Central memory CD8-positive, alpha-beta T cell (primary cell): ENCODE measurements around the gene ITGB5.

Experiments
- ATAC-seq: fragments of 150-1000 bp; cut with Tn5 transposase; replicated peaks from 2 replicates; pipeline ENCODE4 v1.10.0; 2022; ENCODE audit warnings: mild to moderate bottlenecking, moderate FRiP score, moderate number of reproducible peaks; ENCODE audit not compliant: poor library complexity, severe bottlenecking; ENCODE audit errors: extremely low read depth
- DNase-seq, 2 donors: peaks; one replicate each; pipeline ENCODE4 v3.0.0; 2021; ENCODE audit warnings: low spot score in 2 of 2
- H3K27ac Mint-ChIP-seq: one replicate; pipeline ENCODE4 v1.8.0; 2022; ENCODE audit warnings: low read depth, mild to moderate bottlenecking, moderate library complexity, mixed read lengths
- H3K27me3 Mint-ChIP-seq: one replicate; pipeline ENCODE4 v1.8.0; 2022; ENCODE audit warnings: mixed read lengths
- H3K36me3 Mint-ChIP-seq: one replicate; pipeline ENCODE4 v1.8.0; 2022; ENCODE audit warnings: mild to moderate bottlenecking, moderate library complexity, mixed read lengths; ENCODE audit not compliant: insufficient read depth
- H3K4me1 Mint-ChIP-seq: one replicate; pipeline ENCODE4 v1.8.0; 2022; ENCODE audit warnings: mixed read lengths
- H3K4me3 Mint-ChIP-seq: one replicate; pipeline ENCODE4 v1.8.0; 2022; ENCODE audit warnings: mild to moderate bottlenecking, moderate library complexity, mixed read lengths
- H3K9me3 Mint-ChIP-seq: one replicate; pipeline ENCODE4 v1.8.0; 2022; ENCODE audit warnings: mixed read lengths

Gene ITGB5

DNA sequence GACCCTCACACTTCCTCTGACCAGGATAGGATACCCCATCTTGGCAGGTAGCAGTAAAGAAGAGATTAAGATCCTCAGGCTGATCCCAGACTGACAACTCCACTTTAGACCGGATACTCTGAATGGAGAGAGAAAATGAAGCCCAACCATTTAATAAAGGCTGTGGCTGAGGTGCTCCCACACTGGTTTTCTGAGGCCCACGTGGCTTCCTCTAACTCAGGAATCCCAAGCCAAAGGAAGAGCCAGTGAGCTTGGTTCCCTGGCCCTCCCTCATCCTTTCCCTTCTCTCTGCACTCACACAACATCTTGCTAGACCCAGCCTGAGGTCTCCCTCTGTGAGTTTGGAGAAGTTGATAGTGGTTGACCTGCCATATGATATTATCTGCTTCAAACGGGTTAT is 78.1 kb downstream of the ITGB5 start:
- Mint-ChIP-seq H3K9me3 (no peaks in the 10 kb centered on the region), H3K4me1 (no peaks in the 10 kb centered on the region), H3K4me3 (no peak overlapping the region), H3K27ac (no peak overlapping the region), H3K36me3 (no peaks in the 10 kb centered on the region), H3K27me3 (peaks cover 14% of the 10 kb centered on the region)
- no peak for ATAC-seq
- no peak for DNase-seq

DNA sequence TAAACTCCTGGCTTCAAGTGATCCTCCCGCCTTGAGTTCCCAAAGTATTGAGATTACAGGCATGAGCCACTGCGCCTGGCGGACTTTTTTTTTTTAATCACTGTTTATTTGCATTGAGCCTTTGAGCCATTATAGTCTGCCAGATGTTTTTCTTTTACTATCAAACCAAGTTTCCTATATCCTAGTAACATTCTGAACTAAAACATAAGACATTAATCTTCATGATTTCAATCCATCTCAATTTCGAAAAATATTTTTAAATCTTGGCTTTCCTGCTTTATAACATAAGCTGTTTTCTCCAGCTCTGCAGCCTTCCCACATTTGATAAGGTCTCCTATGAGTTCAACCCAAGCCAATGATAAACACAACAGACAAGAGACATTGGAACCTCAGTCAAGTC is 81.5 kb downstream of the ITGB5 start:
- DNase-seq (no peak), ATAC-seq (no peak)
- no peaks in the 10 kb centered on the region for H3K9me3 Mint-ChIP-seq
- H3K4me1 Mint-ChIP-seq, result no peaks in the 10 kb centered on the region
- H3K36me3 Mint-ChIP-seq, result peaks cover 4% of the 10 kb centered on the region
- no peak overlapping the region for H3K27ac Mint-ChIP-seq
- H3K27me3 Mint-ChIP-seq, result peaks cover 26% of the 10 kb centered on the region
- H3K4me3 Mint-ChIP-seq, result no peak overlapping the region

DNA sequence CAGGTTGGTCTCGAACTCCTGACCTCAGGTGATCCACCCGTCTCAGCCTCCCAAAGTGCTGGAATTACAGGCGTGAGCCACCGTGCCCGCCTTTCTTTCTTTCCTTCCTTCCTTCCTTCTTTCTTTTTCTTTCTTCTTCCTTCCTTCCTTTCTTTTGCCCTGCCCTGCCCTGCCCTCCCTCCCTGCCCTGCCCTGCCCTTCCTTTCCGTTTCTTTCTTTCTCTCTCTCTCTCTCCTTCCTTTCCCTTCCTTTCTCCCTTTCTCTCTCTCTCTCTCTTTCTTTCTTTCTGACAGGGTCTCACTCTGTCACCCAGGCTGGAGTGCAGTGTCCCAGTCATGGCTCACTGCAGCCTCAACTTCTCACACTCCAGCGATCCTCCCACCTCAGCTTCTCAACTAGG is 82.3 kb downstream of the ITGB5 start:
- Mint-ChIP-seq H3K9me3 (no peaks in the 10 kb centered on the region), H3K27ac (no peak overlapping the region), H3K27me3 (peaks cover 26% of the 10 kb centered on the region), H3K36me3 (peaks cover 4% of the 10 kb centered on the region), H3K4me3 (no peak overlapping the region), H3K4me1 (no peaks in the 10 kb centered on the region)
- DNase-seq, result no peak
- no peak for ATAC-seq

DNA sequence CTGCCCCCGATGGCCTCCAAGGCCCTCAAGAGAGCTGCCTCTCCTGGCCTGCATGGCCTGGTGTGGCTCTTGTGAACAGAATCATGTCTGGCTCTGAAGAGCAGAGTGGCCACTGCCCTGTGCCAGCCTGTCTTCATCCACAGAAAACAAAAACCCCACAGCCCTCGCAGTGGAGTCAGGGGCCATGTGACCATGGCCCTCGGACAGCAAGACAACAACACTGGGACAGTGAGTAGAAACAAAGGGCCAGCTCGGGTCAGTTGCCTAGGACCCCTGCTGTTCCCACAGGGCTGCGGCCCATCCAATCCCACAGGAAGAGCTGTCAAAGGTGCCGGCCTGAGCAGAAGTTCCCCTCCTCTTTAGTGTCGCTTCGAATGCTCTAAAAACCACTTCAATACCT is 84.5 kb downstream of the ITGB5 start:
- H3K36me3 Mint-ChIP-seq, result peaks cover 5% of the 10 kb centered on the region
- H3K27ac Mint-ChIP-seq, result no peak overlapping the region
- H3K4me1 Mint-ChIP-seq, result no peaks in the 10 kb centered on the region
- no peak for DNase-seq
- no peak overlapping the region for H3K4me3 Mint-ChIP-seq
- no peaks in the 10 kb centered on the region for H3K9me3 Mint-ChIP-seq
- H3K27me3 Mint-ChIP-seq, result peaks cover 26% of the 10 kb centered on the region
- no peak for ATAC-seq

DNA sequence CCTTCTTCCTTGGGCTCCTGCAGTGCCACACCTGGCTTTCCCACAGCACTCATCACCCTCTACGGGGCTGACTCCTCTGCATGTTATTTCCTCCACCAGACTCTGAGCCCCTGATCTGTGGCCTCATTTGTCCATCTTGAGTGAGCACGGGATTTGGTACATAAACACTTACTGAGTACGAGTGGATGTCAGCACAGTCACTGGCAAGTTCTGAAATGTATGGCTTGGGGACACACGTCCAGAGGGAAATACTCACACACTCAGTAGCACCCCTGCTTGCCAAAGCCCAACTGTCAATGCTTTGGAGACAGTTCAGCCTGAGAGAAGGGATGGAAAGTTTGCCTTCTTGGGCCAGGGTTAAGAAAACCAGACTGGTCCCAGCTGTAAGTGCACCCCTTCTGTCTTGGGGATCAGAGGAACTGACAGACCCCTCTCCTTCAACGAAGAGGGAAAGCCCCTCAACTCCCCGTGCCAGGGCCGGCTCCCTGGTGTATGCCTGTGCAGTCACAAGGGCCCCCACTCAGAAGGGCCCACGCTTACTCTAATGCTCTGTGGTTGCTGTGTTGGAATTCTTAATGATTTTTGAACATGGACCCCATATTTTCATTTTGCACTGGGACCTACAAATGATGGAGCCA is 85.0 kb downstream of the ITGB5 start:
- ATAC-seq, result no peak
- H3K9me3 Mint-ChIP-seq, result no peaks in the 10 kb centered on the region
- DNase-seq, result no peak
- H3K27me3 Mint-ChIP-seq, result peaks cover 26% of the 10 kb centered on the region
- no peaks in the 10 kb centered on the region for H3K4me1 Mint-ChIP-seq
- no peak overlapping the region for H3K27ac Mint-ChIP-seq
- peaks cover 5% of the 10 kb centered on the region for H3K36me3 Mint-ChIP-seq
- no peak overlapping the region for H3K4me3 Mint-ChIP-seq

DNA sequence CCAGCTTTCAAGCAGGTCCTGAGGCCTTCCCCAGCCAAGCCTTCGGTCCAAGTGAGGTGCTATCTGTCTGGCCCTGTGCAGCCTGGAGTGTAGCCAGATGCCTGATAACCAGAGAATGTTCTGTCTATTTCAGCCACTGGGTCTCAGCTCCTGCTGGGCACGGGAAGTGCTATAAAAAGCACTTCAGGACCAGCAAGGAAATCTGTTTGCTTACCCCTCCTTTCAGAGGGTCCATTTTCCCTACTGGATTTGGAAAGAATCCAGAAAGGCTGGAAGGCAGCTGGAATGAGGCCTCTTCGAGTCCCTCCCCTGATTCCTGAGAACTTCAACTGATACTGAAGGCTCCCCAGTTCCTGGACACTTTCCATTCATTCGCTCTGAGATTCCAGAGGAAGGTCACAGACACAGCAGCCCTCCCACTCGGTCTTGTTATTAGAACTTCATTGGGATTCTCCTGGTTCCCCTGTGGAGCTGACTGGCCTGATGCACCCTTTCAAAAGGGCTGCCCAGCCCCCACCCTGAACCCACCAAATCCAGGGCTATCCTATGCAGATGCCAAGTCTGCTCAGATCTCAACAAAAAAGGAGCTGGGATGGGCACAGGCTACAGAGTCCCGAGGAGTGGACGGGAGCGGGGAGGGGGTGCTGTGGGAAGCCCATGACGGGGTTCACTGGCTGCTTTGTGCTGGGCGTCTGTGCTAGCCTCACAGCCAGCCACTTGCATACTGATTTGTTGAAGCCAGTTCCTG is 86.5 kb downstream of the ITGB5 start:
- H3K4me3 Mint-ChIP-seq, result no peak overlapping the region
- H3K27me3 Mint-ChIP-seq, result peaks cover 23% of the 10 kb centered on the region
- H3K9me3 Mint-ChIP-seq, result no peaks in the 10 kb centered on the region
- H3K27ac Mint-ChIP-seq, result no peak overlapping the region
- no peak for ATAC-seq
- no peaks in the 10 kb centered on the region for H3K4me1 Mint-ChIP-seq
- DNase-seq, result no peak
- H3K36me3 Mint-ChIP-seq, result peaks cover 5% of the 10 kb centered on the region

DNA sequence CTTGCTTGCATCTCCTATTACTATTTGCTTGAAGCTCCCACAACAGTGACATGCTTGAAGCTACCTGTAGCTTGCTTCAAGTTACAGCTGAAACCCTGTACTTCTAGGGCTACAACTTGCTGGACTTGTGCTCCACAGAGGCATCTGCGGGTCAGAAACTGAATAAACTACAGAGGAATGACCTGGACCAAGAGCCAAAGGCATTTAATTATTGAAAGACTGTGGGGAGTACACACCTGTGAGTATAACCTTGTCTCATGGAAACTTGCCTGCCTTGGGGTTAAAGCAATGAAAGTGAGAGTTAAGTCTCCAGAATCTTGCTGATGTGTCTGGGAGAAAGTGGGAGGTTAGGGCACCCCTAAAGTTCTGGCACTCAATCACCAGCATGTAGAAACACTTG is 87.1 kb downstream of the ITGB5 start:
- no peaks in the 10 kb centered on the region for H3K4me1 Mint-ChIP-seq
- no peak for DNase-seq
- no peak overlapping the region for H3K27ac Mint-ChIP-seq
- H3K4me3 Mint-ChIP-seq, result no peak overlapping the region
- H3K36me3 Mint-ChIP-seq, result peaks cover 5% of the 10 kb centered on the region
- H3K9me3 Mint-ChIP-seq, result no peaks in the 10 kb centered on the region
- ATAC-seq, result no peak
- peaks cover 17% of the 10 kb centered on the region for H3K27me3 Mint-ChIP-seq

DNA sequence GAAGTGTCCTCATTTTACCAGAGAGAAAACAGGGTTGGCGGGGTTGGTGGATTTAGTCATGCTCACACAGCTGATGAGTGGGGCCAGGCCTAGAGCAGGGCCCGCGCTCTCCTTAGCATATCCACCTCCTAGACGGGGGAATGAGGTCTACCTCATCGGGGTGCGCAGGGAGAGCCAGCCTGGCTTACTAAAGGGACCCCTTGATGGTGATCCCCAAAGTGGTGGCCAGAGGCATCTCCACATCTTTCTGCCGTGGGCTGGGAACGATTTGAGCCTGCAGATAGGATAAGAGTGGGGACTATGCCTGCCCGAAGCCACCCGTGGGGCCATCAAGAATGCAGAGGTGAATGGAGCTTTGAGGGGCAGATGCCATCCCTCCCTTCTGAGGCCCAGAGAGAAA is 87.5 kb downstream of the ITGB5 start:
- peaks cover 13% of the 10 kb centered on the region for H3K27me3 Mint-ChIP-seq
- no peaks in the 10 kb centered on the region for H3K9me3 Mint-ChIP-seq
- ATAC-seq, result no peak
- no peak for DNase-seq
- H3K36me3 Mint-ChIP-seq, result peaks cover 5% of the 10 kb centered on the region
- H3K4me1 Mint-ChIP-seq, result no peaks in the 10 kb centered on the region
- no peak overlapping the region for H3K4me3 Mint-ChIP-seq
- H3K27ac Mint-ChIP-seq, result no peak overlapping the region

DNA sequence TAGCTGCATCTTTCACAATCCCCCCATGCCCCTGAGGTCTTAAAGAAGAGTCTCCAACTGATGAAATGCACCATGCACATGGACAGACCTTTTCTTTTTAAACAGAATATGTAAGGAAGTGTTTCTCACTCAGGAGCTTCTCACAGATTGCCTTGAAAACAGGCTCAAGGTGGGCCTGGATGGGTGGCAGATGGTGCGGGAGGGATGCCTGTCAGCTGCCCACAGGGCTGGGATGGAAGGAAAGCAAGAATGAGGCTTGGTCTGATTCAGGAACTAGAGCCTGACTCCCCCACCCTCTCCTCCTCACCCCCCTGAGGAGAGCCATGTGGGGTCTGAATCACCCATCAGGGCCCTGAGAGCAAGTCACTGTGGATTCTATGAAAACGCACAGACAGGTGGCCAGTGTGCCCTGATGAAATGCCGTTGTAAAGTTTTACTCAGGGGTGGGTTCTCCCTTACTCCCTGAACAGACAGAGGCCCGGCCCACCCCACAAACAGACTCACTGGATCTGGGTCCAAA is 89.7 kb downstream of the ITGB5 start:
- ATAC-seq, result no peak
- H3K4me3 Mint-ChIP-seq, result no peak overlapping the region
- H3K36me3 Mint-ChIP-seq, result peaks cover 3% of the 10 kb centered on the region
- no peaks in the 10 kb centered on the region for H3K9me3 Mint-ChIP-seq
- H3K27me3 Mint-ChIP-seq, result peaks cover 12% of the 10 kb centered on the region
- no peaks in the 10 kb centered on the region for H3K4me1 Mint-ChIP-seq
- DNase-seq, result no peak
- no peak overlapping the region for H3K27ac Mint-ChIP-seq

DNA sequence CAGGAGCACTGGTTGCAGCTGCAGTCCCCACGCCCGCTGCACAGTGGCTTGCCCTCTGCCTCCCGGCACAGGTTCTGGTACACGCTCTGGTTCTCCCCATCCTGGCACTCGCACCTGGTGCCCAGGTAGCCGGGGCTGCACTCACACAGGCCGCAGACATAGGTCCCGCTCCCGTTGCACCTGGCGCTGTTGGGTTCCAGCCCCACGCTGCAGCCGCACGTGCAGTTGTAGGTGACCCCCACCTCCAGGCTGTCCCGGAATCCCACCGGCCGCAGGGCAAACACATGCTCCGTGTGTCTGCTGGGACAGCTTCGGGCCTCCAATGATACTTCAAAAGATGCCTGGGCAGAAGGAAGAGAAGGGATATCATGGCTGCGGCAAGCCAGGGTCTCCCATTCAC is 90.7 kb downstream of the ITGB5 start:
- peaks cover 4% of the 10 kb centered on the region for H3K27me3 Mint-ChIP-seq
- H3K9me3 Mint-ChIP-seq, result no peaks in the 10 kb centered on the region
- DNase-seq, result no peak
- peaks cover 2% of the 10 kb centered on the region for H3K36me3 Mint-ChIP-seq
- H3K4me1 Mint-ChIP-seq, result no peaks in the 10 kb centered on the region
- no peak for ATAC-seq
- no peak overlapping the region for H3K27ac Mint-ChIP-seq
- no peak overlapping the region for H3K4me3 Mint-ChIP-seq

DNA sequence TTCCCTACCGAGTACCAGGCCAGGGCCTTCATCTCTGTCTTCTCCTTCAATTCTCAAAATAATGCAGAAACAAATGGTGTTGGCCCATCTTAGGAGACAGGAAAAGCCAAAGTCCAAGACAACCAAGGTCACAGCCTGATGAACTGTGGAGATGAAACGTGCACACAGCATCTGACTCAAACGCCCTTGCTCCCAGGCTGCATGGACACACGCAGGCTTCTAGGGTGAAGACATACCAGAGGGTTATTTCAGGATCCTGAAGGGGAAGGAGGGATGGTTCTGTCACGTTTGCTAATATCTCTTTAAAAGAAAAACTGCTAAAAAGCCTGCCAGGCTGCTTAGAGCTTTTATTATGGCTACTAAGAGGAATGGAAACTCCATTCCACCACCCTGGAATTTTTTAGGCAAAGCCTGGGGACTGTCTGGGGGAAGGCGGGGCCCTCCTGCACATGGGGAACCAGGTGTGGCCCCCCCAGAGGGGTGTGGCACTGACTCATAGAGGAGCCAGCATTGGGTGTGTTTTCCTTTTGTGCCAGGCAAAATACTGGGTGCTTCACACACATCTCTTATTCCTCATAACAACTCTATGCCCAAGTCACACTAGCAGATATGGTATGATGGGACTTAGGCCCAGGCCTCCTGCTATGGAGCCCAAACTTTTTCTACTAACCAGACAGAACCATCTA is 94.0 kb downstream of the ITGB5 start:
- H3K9me3 Mint-ChIP-seq, result no peaks in the 10 kb centered on the region
- DNase-seq (no peak), ATAC-seq (no peak)
- no peaks in the 10 kb centered on the region for H3K4me1 Mint-ChIP-seq
- H3K27ac Mint-ChIP-seq, result no peak overlapping the region
- H3K36me3 Mint-ChIP-seq, result no peaks in the 10 kb centered on the region
- no peak overlapping the region for H3K4me3 Mint-ChIP-seq
- no peaks in the 10 kb centered on the region for H3K27me3 Mint-ChIP-seq

DNA sequence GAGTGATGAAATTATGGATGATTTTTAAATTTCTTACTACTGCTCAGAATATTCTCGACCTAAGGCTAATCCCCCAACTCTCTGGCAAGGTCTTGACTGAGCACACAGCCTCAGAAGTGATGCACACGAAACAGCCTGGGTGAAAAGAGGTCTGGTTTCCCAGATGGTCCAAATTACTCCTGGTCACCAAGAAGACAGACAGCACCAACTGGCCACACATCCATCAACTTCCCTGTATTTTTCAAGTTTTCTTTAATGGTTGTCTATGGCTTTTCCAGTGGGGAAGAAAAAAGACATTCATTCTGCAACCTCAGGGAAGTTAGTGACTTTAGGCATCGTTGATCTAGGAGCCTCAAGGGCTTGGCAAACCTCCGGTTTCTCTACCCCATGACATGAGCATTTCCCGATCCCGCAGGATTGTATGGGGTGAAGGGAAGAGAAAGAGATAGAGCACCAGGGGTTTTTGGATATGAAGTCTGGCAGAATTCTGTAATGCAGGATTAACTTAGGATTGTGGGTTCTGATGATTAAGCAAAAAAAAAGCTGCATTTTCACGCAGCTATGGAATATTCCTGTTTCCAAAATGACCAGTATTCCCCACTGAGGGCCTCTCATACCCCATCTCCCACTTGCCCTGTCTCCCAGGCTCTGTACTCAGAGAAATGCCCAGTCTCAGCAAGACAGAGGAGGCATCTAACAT is 94.7 kb downstream of the ITGB5 start:
- no peak for DNase-seq
- no peak for ATAC-seq
- H3K27ac Mint-ChIP-seq, result no peak overlapping the region
- H3K27me3 Mint-ChIP-seq, result no peaks in the 10 kb centered on the region
- H3K4me1 Mint-ChIP-seq, result no peaks in the 10 kb centered on the region
- no peaks in the 10 kb centered on the region for H3K9me3 Mint-ChIP-seq
- H3K36me3 Mint-ChIP-seq, result no peaks in the 10 kb centered on the region
- no peak overlapping the region for H3K4me3 Mint-ChIP-seq
